GM12864 (cell line): ENCODE data around the gene KLHDC3.

Experiments used
- DNase-seq: peaks from one replicate; pipeline ENCODE4 v3.0.0-alpha.2; 2011; ENCODE audit warnings: low read depth
- H3K4me3 ChIP-seq: 2 replicates; pipeline ENCODE4 v1.5.1; 2011; ENCODE audit warnings: mild to moderate bottlenecking, low read depth, low read length, control low read depth
- TF ChIP-seq, protein P1 (sequence below): IDR thresholded peaks from 2 replicates; pipeline ENCODE4 v1.5.1; 2011; ENCODE audit warnings: low read depth, mild to moderate bottlenecking, moderate library complexity, low read length, control low read depth, inconsistent platforms; ENCODE audit errors: missing control alignments

KLHDC3 gene

GRCh38 chr6:43016943-43017334 is 2.9 kb downstream of the KLHDC3 start:
- no peak overlapping the region for H3K4me3 ChIP-seq
- TF ChIP-seq, protein P1, sequence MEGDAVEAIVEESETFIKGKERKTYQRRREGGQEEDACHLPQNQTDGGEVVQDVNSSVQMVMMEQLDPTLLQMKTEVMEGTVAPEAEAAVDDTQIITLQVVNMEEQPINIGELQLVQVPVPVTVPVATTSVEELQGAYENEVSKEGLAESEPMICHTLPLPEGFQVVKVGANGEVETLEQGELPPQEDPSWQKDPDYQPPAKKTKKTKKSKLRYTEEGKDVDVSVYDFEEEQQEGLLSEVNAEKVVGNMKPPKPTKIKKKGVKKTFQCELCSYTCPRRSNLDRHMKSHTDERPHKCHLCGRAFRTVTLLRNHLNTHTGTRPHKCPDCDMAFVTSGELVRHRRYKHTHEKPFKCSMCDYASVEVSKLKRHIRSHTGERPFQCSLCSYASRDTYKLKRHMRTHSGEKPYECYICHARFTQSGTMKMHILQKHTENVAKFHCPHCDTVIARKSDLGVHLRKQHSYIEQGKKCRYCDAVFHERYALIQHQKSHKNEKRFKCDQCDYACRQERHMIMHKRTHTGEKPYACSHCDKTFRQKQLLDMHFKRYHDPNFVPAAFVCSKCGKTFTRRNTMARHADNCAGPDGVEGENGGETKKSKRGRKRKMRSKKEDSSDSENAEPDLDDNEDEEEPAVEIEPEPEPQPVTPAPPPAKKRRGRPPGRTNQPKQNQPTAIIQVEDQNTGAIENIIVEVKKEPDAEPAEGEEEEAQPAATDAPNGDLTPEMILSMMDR, result no peak
- DNase-seq, result no peak

DNA sequence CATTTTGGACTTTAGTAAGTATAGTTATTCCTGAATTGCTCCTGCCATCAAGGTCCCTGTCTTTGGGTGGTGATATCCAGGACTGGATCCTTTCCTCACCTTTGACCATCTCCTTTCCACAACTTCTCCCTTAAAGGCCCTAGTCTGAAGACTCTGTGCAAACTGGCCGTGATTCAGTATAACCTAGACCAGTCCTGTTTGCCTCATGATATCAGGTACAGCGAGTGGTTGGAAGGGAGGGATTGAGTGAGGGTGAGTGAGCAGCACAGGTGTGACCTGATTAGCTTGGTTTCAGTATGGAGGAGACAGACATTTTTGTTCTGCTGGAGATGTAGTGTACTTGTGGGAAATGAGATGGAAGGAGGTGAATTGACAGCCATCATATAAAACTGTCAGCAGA is 5.1 kb downstream of the KLHDC3 start:
- no peak for DNase-seq
- TF ChIP-seq, protein P1, result no peak
- no peak overlapping the region for H3K4me3 ChIP-seq

- no peak for DNase-seq
- no peak overlapping the region for H3K4me3 ChIP-seq
- TF ChIP-seq, protein P1, result no peak
Observed at GRCh38 chr6:43020052-43020705, 6.1 kb downstream of the KLHDC3 start.

GRCh38 chr6:43020847-43021246 is 6.8 kb downstream of the KLHDC3 start:
- H3K4me3 ChIP-seq, result peak overlapping the region; percentile 99; the same call in 1 of the 2 replicates
- TF ChIP-seq, protein P1, result no peak
- no peak for DNase-seq

GRCh38 chr6:43021270-43022047 is 7.4 kb downstream of the KLHDC3 start, which contains the start of gene RRP36:
Gene RRP36, plus strand, starts transcription at chr6:43021623. Its CDS starts 32 bp downstream, at chr6:43021655.
- H3K4me3 ChIP-seq, result peak within 1 kb of the TSS; percentile 99
- TF ChIP-seq, protein P1, result no peak
- peak; percentile 18 for DNase-seq

DNA sequence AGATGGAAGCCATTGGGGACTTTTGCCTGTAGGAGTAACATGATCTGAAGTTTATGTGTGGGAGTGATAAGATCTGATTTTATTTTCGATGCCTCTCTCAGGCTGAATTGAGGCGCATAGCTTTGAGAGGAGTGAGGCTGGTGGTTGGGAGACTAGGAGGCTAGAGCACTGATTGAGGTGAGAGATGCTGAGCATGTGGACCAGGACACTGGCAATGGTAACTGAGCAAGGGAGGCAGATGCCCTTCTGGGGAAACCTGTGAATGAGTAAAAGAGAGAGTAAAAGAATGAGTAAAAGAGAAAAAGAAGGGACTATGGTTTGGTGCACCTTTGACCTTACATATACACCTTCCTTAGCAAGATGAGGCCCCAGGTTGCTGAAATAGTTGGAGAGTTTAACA is 10.4 kb downstream of the KLHDC3 start:
- no peak overlapping the region for H3K4me3 ChIP-seq
- no peak for DNase-seq
- TF ChIP-seq, protein P1, result no peak

GRCh38 chr6:43026365-43026764 is 12.3 kb downstream of the KLHDC3 start:
- H3K4me3 ChIP-seq, result no peak overlapping the region
- TF ChIP-seq, protein P1, result no peak

More at GRCh38 chr6:43026365-43026764, 12.3 kb downstream of the KLHDC3 start:
- DNase-seq, result no peak
